Right ventricle myocardium superior (tissue), 1 donor: ENCODE data around the gene SP100. TPM values are rescaled to one million over a fixed set of nuclear protein-coding genes. Genes with fewer than 3 reads are reported as not detected.
"Not testable (repeated sequence)": the region's sequence is repeated elsewhere in the genome, so short reads cannot be mapped to it uniquely, and the experiment has no call there.

Experiments
- ATAC-seq: fragments of 200-7000 bp; cut with Tn5 transposase; one replicate; pipeline ENCODE4 v1.9.1; 2020; ENCODE audit warnings: mild to moderate bottlenecking; ENCODE audit not compliant: poor library complexity
- DNase-seq: peaks from one replicate; pipeline ENCODE4 v3.0.0-alpha.2; 2020
- intact Hi-C: fragments of 100-400 bp; cut with DNase I; formaldehyde crosslinking; loops from one replicate; pipeline ENCODE4 v1.11.2; 2022
- total RNA-seq: library from RNA; stranded (reverse); fragmentation: NEBNext Ultra II Directional; extraction: Animal tissue kit (Norgen Biotek cat#: 25700); gene quantifications from one replicate; pipeline ENCODE4 v1.2.1, GENCODE V29; 2021
- donor health status: DM: no; HTN: yes; CAD: no; lungs with severe emphysema.

Gene SP100
- total RNA-seq, 1 donor from 2014 or later, result 50.9 TPM

GRCh38 chr2:230449901-230450467 lies 34.0 kb downstream of the SP100 start:
- ATAC-seq, result no peak
- no peak for DNase-seq
- intact Hi-C loops, result no loop called here

GRCh38 chr2:230453006-230453405 lies 37.0 kb downstream of the SP100 start:
- ATAC-seq, result no peak
- DNase-seq, result no peak
- intact Hi-C loops, result no loop called here

- DNase-seq (no peak), ATAC-seq (no peak)
- intact Hi-C loops, result no loop called here
These were observed 39.1 kb downstream of the SP100 start for GRCh38 chr2:230455005-230455684.

GRCh38 chr2:230457073-230457768 lies 41.2 kb downstream of the SP100 start:
- ATAC-seq, result peak; percentile 74
- intact Hi-C loops, result no loop called here
- no peak for DNase-seq

- ATAC-seq (no peak), DNase-seq (no peak)
- intact Hi-C loops, result no loop called here
These were observed 41.8 kb downstream of the SP100 start for GRCh38 chr2:230457793-230458192.

- intact Hi-C loops, result no loop called here
- no peak for DNase-seq
- ATAC-seq, result no peak
These were observed 43.2 kb downstream of the SP100 start for GRCh38 chr2:230459216-230459615.

GRCh38 chr2:230471074-230471473 lies 55.1 kb downstream of the SP100 start:
- ATAC-seq, result no peak
- intact Hi-C loops, result no loop called here

GRCh38 chr2:230472621-230473018 lies 56.6 kb downstream of the SP100 start:
- DNase-seq (no peak), ATAC-seq (no peak)
- intact Hi-C loops, result no loop called here

More at GRCh38 chr2:230471074-230471473, 55.1 kb downstream of the SP100 start:
- no peak for DNase-seq

- DNase-seq (no peak), ATAC-seq (no peak)
- intact Hi-C loops, result no loop called here
These were observed 57.4 kb downstream of the SP100 start for GRCh38 chr2:230473378-230473777.

- no peak for DNase-seq
- intact Hi-C loops, result no loop called here
- ATAC-seq, result no peak
These were observed 59.1 kb downstream of the SP100 start for GRCh38 chr2:230475143-230475542.

GRCh38 chr2:230485801-230486341 lies 69.9 kb downstream of the SP100 start:
- intact Hi-C loops, result no loop called here
- no peak for DNase-seq
- no peak for ATAC-seq

GRCh38 chr2:230491219-230491618 lies 75.2 kb downstream of the SP100 start:
- DNase-seq, ATAC-seq, intact Hi-C loops: not testable (repeated sequence)

- intact Hi-C loops, result no loop called here
- DNase-seq (no peak), ATAC-seq (no peak)
These were observed 76.1 kb downstream of the SP100 start for GRCh38 chr2:230492107-230492506.

GRCh38 chr2:230494980-230495379 lies 79.0 kb downstream of the SP100 start:
- no peak for ATAC-seq
- intact Hi-C loops, result no loop called here
- DNase-seq, result no peak

GRCh38 chr2:230496891-230497290 lies 80.9 kb downstream of the SP100 start:
- intact Hi-C loops, result no loop called here
- no peak for DNase-seq
- no peak for ATAC-seq

GRCh38 chr2:230498506-230499107 lies 82.6 kb downstream of the SP100 start:
- DNase-seq, result no peak
- ATAC-seq, result no peak
- intact Hi-C loops, result no loop called here

GRCh38 chr2:230502593-230502992 lies 86.6 kb downstream of the SP100 start:
- ATAC-seq (no peak), DNase-seq (no peak)
- intact Hi-C loops, result no loop called here

GRCh38 chr2:230503798-230504197 lies 87.8 kb downstream of the SP100 start:
- DNase-seq (no peak), ATAC-seq (no peak)
- intact Hi-C loops, result no loop called here

- ATAC-seq, result no peak
- intact Hi-C loops, result no loop called here
- no peak for DNase-seq
These were observed 89.2 kb downstream of the SP100 start for GRCh38 chr2:230505162-230505561.
